Type B pancreatic cell (in vitro differentiated cells): ENCODE data around the gene SHKBP1. TPM values are rescaled to one million over a fixed set of nuclear protein-coding genes. Genes with fewer than 3 reads are reported as not detected.

Experiments
- DNase-seq: peaks from one replicate; pipeline ENCODE4 v3.0.0; 2021; ENCODE audit warnings: mixed read lengths; ENCODE audit not compliant: unreplicated experiment; ENCODE audit errors: extremely low spot score
- H3K27ac Mint-ChIP-seq: 2 replicates; pipeline ENCODE4 v1.8.0; 2021; ENCODE audit warnings: mild to moderate bottlenecking, mixed read lengths
- H3K27me3 Mint-ChIP-seq: 2 replicates; pipeline ENCODE4 v1.8.0; 2021; ENCODE audit warnings: mixed read lengths
- H3K36me3 Mint-ChIP-seq: 2 replicates; pipeline ENCODE4 v1.8.0; 2021; ENCODE audit warnings: mixed read lengths
- H3K4me1 Mint-ChIP-seq: one replicate; pipeline ENCODE4 v1.8.0; 2021; ENCODE audit warnings: mixed read lengths; ENCODE audit not compliant: unreplicated experiment
- H3K4me3 Mint-ChIP-seq: 2 replicates; pipeline ENCODE4 v1.8.0; 2021; ENCODE audit warnings: mild to moderate bottlenecking, mixed read lengths
- H3K9me3 Mint-ChIP-seq: 2 replicates; pipeline ENCODE4 v1.8.0; 2021; ENCODE audit warnings: mixed read lengths
- total RNA-seq: library from RNA; stranded (reverse); gene quantifications from 2 replicates; pipeline ENCODE4 v1.2.1, GENCODE V29; 2021; ENCODE audit warnings: low replicate concordance
- TF ChIP-seq, protein P1 (sequence below): fragments of 200-600 bp; sonication (generic); conservative IDR thresholded peaks from 2 replicates; pipeline ENCODE4 v1.5.0; 2021; ENCODE audit warnings: antibody characterized with exemption, mild to moderate bottlenecking

Gene SHKBP1
- total RNA-seq, 1 donor from 2014 or later: 54.6 TPM

DNA sequence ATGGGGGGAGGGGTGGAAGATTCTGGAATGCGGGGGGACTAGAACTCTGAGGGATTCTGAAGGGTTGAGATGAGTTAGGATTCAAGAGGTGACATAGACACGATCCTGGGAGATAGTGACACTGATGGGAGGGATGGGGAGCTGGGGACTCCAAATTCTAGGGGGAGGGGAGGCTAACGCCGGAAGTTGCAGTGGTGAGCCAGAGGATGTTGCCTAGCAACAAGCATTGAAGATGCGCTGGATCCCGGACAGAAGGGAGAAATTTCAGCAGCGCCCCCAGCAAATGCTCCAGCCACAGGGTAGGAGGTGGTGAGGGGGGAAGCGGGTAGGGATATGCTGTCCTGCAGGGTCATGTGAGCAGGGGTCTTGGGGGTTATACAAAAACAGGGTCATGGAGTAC is 17.6 kb downstream of the SHKBP1 start:
- TF ChIP-seq, protein P1, sequence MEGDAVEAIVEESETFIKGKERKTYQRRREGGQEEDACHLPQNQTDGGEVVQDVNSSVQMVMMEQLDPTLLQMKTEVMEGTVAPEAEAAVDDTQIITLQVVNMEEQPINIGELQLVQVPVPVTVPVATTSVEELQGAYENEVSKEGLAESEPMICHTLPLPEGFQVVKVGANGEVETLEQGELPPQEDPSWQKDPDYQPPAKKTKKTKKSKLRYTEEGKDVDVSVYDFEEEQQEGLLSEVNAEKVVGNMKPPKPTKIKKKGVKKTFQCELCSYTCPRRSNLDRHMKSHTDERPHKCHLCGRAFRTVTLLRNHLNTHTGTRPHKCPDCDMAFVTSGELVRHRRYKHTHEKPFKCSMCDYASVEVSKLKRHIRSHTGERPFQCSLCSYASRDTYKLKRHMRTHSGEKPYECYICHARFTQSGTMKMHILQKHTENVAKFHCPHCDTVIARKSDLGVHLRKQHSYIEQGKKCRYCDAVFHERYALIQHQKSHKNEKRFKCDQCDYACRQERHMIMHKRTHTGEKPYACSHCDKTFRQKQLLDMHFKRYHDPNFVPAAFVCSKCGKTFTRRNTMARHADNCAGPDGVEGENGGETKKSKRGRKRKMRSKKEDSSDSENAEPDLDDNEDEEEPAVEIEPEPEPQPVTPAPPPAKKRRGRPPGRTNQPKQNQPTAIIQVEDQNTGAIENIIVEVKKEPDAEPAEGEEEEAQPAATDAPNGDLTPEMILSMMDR: no peak
- H3K36me3 Mint-ChIP-seq: no peaks in the 10 kb centered on the region
- H3K27ac Mint-ChIP-seq: peak overlapping the region; percentile 59
- no peak overlapping the region for H3K4me3 Mint-ChIP-seq
- H3K9me3 Mint-ChIP-seq: no peaks in the 10 kb centered on the region
- DNase-seq: no peak
- H3K4me1 Mint-ChIP-seq: peaks cover 16% of the 10 kb centered on the region
- peaks cover 32% of the 10 kb centered on the region for H3K27me3 Mint-ChIP-seq

DNA sequence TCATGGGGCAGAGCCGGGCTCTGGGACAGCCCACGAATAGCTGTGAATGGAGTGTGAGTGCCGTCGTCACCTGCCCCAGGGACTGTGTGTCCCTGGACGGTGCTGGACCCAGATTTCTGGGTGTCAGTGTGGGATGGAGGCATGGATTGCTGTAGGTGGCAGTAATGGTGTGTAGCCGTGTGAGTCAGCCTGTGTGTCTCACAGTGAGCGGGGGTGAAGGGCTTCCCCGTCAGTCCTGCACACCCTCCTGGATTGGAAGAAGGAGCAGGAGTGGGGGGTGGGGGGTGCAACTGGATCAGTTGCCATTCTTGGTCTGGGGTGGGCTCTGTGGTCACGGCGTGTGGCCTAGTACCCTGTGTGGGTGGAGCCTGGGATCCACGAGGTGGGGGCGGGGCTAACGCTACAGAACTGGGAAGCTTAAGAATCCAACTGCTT is 18.0 kb downstream of the SHKBP1 start:
- TF ChIP-seq, protein P1: no peak
- peaks cover 36% of the 10 kb centered on the region for H3K27me3 Mint-ChIP-seq
- peak overlapping the region; percentile 59 for H3K27ac Mint-ChIP-seq
- DNase-seq: no peak
- H3K4me3 Mint-ChIP-seq: peak overlapping the region; percentile 54
- H3K4me1 Mint-ChIP-seq: peaks cover 19% of the 10 kb centered on the region
- H3K36me3 Mint-ChIP-seq: no peaks in the 10 kb centered on the region
- H3K9me3 Mint-ChIP-seq: no peaks in the 10 kb centered on the region

DNA sequence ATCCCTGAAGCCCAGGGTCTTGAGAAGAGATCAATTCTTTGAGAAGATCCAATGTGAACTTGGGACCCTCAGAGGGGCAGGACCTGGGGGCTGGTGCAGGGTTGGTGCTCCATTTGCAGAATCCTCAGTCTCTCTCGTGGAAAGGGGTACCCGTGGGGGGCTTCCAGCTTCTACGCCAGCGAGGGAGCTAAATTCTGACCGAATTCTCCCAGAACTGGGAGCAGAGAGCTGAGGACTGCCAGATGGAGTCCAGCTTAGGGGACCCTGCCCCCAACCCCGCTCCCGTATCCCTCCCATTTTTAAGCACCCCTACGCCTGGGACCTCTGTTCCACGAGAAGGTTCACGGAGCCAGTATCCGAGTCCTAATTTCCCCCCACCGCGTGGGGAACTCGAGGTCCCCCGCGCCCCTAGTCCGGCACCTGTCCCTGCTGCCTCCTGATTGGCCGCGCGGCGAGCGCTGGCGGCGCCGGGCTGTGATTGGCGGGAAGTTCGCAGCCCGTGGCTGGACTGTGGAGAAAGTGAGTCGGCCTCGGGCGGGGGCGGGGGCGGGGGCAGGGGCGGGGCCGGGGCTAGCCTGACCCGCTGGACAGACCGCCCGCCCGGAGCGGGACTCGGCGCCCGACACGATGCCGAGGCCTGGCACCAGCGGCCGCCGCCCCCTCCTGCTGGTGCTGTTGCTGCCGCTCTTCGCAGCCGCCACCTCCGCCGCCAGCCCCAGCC is 20.1 kb downstream of the SHKBP1 start:
- no peak for DNase-seq
- TF ChIP-seq, protein P1: no peak
- Mint-ChIP-seq H3K27ac (no peak overlapping the region), H3K36me3 (no peaks in the 10 kb centered on the region), H3K9me3 (no peaks in the 10 kb centered on the region), H3K27me3 (peaks cover 46% of the 10 kb centered on the region), H3K4me1 (peaks cover 26% of the 10 kb centered on the region), H3K4me3 (peak overlapping the region; percentile 89)

DNA sequence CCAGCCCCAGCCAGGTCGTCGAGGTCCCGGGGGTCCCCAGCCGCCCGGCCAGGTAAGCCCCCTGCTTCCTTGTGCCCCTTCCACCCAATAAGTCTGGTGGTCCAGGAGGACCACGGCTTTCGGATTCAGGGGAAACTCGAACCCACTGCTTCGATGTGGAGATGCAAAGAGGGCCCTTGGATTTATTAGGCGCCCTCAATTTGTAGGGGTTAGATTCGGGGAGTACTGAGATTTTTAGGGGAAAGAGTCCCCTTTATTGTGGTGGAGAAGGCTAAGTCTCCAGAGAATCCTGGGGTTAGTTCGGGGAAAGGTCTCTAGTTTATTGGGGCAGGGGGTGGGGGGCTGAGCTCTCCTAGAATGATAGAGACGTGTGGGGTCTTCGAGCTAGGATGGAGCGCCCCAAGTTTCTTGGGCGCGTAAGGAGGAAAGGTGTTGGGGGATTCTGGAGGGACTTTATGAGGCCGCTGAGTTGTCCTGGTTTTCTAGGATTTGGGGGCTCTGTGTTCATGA is 20.7 kb downstream of the SHKBP1 start:
- Mint-ChIP-seq H3K27ac (peak overlapping the region; percentile 34), H3K4me1 (peaks cover 26% of the 10 kb centered on the region), H3K27me3 (peaks cover 49% of the 10 kb centered on the region)

DNA sequence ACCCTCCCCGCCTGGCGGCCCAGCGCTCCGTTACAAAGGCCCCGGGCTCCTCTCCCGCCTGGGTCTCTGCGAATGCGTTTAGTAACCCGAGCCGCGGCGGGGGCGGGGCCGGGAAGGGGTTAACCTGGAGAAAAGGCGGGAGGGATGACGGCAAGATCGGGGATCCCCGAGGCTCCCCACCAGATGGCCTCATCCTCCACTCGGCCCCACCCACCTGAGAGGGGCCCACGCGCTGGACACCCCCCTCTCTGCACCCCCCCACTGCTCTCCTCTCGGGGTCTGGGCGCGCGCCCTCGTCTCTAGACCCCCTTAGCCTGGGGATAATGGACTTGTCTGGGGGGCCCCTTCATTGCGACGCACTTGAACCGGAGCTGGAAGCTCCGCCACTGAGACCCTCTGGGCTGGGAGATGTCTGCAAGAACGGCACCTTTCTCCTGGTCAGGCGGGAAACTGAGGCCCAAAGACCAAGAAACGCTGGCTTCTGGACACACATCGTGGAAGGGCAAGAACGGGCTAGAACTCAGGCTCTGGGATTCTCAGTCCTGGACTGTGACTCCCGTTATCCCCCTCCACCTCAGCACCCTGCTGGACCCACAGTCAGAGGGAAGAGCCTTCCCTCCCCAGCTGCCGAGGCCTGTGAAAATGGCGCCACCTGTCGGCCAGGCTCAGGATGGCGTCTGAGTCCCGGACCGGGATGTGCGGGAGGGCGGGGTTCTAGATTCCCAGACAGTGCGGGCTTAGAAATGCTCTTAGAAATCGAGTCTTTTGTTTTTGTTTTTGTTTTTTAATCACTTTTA is 21.6 kb downstream of the SHKBP1 start:
- Mint-ChIP-seq H3K36me3 (no peaks in the 10 kb centered on the region), H3K27me3 (peaks cover 55% of the 10 kb centered on the region), H3K4me3 (peak overlapping the region; percentile 89), H3K9me3 (no peaks in the 10 kb centered on the region), H3K27ac (peak overlapping the region; percentile 46), H3K4me1 (peaks cover 33% of the 10 kb centered on the region)
- DNase-seq: peak; percentile 95
- TF ChIP-seq, protein P1: peak; percentile 100

More for the DNA sequence above, 20.7 kb downstream of the SHKBP1 start:
- Mint-ChIP-seq H3K9me3 (no peaks in the 10 kb centered on the region), H3K4me3 (peak overlapping the region; percentile 89), H3K36me3 (no peaks in the 10 kb centered on the region)
- DNase-seq: no peak
- TF ChIP-seq, protein P1: no peak
